Activated CD4-positive, alpha-beta T cell treated with anti-CD3 and anti-CD28 coated beads for 24 hours (primary cell): ENCODE data around the gene AMMECR1.
"Not testable (repeated sequence)": the region's sequence is repeated elsewhere in the genome, so short reads cannot be mapped to it uniquely, and the experiment has no call there.

Experiments
- DNase-seq, 2 donors: peaks; one replicate each; pipeline ENCODE4 v3.0.0-alpha.2; 2020; ENCODE audit warnings: low read depth in 2 of 2

Gene AMMECR1

GRCh38 chrX:110317820-110318663, at the start of gene AMMECR1:
Gene AMMECR1, minus strand, starts transcription at chrX:110318085. Its CDS starts 14 bp downstream, at chrX:110318071.
- DNase-seq, result peak; percentile 47 to 64

GRCh38 chrX:110363244-110363643, 45.4 kb upstream of the AMMECR1 start:
- DNase-seq, result no peak

- DNase-seq, result no peak
Observed at GRCh38 chrX:110359273-110359672, 41.4 kb upstream of the AMMECR1 start.

GRCh38 chrX:110358548-110358947, 40.7 kb upstream of the AMMECR1 start, which contains the start of gene RTL9:
Gene RTL9, plus strand, starts transcription at chrX:110358848. Its CDS starts 91,770 bp downstream, at chrX:110450618.
- no peak for DNase-seq

- DNase-seq, result no peak
Observed at GRCh38 chrX:110346681-110347080, 28.8 kb upstream of the AMMECR1 start.

GRCh38 chrX:110341189-110342035, 23.5 kb upstream of the AMMECR1 start:
- DNase-seq, result no peak

GRCh38 chrX:110338935-110339334, 21.1 kb upstream of the AMMECR1 start:
- DNase-seq, result no peak

- DNase-seq, result not testable (repeated sequence)
Observed at GRCh38 chrX:110333458-110333857, 15.6 kb upstream of the AMMECR1 start.

- no peak for DNase-seq
Observed at GRCh38 chrX:110331444-110332030, 13.7 kb upstream of the AMMECR1 start.

- not testable (repeated sequence) for DNase-seq
Observed at GRCh38 chrX:110328613-110329012, 10.7 kb upstream of the AMMECR1 start.

GRCh38 chrX:110327336-110327735, 9.5 kb upstream of the AMMECR1 start:
- no peak for DNase-seq

GRCh38 chrX:110326712-110327111, 8.8 kb upstream of the AMMECR1 start:
- DNase-seq, result no peak

GRCh38 chrX:110322603-110323002, 4.7 kb upstream of the AMMECR1 start:
- DNase-seq, result no peak

- DNase-seq, result no peak
Observed at GRCh38 chrX:110321670-110322069, 3.8 kb upstream of the AMMECR1 start.

GRCh38 chrX:110321081-110321480, 3.2 kb upstream of the AMMECR1 start:
- DNase-seq, result no peak

- DNase-seq, result no peak
Observed at GRCh38 chrX:110320381-110320987, 2.6 kb upstream of the AMMECR1 start.

GRCh38 chrX:110318664-110318968, 731 bp upstream of the AMMECR1 start:
- no peak for DNase-seq

- peak; percentile 3 to 9 for DNase-seq
Observed at GRCh38 chrX:110317061-110317819, 645 bp downstream of the AMMECR1 start.

GRCh38 chrX:110316351-110317060, 1.4 kb downstream of the AMMECR1 start:
- no peak for DNase-seq

- DNase-seq, result no peak
Observed at GRCh38 chrX:110315551-110315950, 2.3 kb downstream of the AMMECR1 start.
